SK-N-SH treated with all-trans-retinoic acid at 6 μM for 48 hours (cell line): ENCODE data around the gene FBLIM1.

ENCODE experiments used
- ATAC-seq: fragments of 200-7000 bp; cut with Tn5 transposase; 3 replicates; pipeline ENCODE4 v1.9.1; 2020; ENCODE audit warnings: mild to moderate bottlenecking, moderate library complexity
- ARNTL ChIP-seq: fragments of 450-650 bp; formaldehyde crosslinking; IDR thresholded peaks from 2 replicates; pipeline ENCODE4 v1.5.0; 2020; ENCODE audit warnings: low read depth, mild to moderate bottlenecking, moderate library complexity, borderline replicate concordance
- BACH2 ChIP-seq: fragments of 250-450 bp; sonication (Bioruptor Pico); IDR thresholded peaks from 2 replicates; pipeline ENCODE4 v1.9.0; 2021; ENCODE audit warnings: mild to moderate bottlenecking, borderline replicate concordance
- CREB5 ChIP-seq: fragments of 250-450 bp; sonication (Bioruptor Pico); IDR thresholded peaks from 2 replicates; pipeline ENCODE4 v1.5.1; 2020; ENCODE audit warnings: low read depth, mild to moderate bottlenecking, moderate library complexity
- CSDC2 ChIP-seq: fragments of 250-450 bp; sonication (Bioruptor Pico); IDR thresholded peaks from 2 replicates; pipeline ENCODE4 v1.5.0; 2020; ENCODE audit warnings: mild to moderate bottlenecking, moderate library complexity
- CSRNP3 ChIP-seq: fragments of 250-450 bp; sonication (Bioruptor Pico); IDR thresholded peaks from 2 replicates; pipeline ENCODE4 v1.5.1; 2021; ENCODE audit warnings: mild to moderate bottlenecking, moderate library complexity
- ESRRG ChIP-seq: fragments of 250-450 bp; sonication (Bioruptor Pico); IDR thresholded peaks from 2 replicates; pipeline ENCODE4 v1.6.1; 2021; ENCODE audit warnings: mild to moderate bottlenecking
- GLIS3 ChIP-seq: fragments of 250-450 bp; sonication (Bioruptor Pico); IDR thresholded peaks from 2 replicates; pipeline ENCODE4 v1.5.0; 2020; ENCODE audit warnings: mild to moderate bottlenecking, moderate library complexity
- ISL1 ChIP-seq: fragments of 250-450 bp; sonication (Bioruptor Pico); IDR thresholded peaks from 2 replicates; pipeline ENCODE4 v2.1.2; 2022; ENCODE audit warnings: mild to moderate bottlenecking, moderate library complexity
- OSR1 ChIP-seq: fragments of 250-450 bp; sonication (Bioruptor Pico); IDR thresholded peaks from 2 replicates; pipeline ENCODE4 v1.8.0; 2022; ENCODE audit warnings: moderate library complexity, mild to moderate bottlenecking, inconsistent platforms
- PATZ1 ChIP-seq: fragments of 250-450 bp; sonication (Bioruptor Pico); IDR thresholded peaks from 2 replicates; pipeline ENCODE4 v1.8.0; 2020; ENCODE audit warnings: mild to moderate bottlenecking, moderate library complexity, borderline replicate concordance
- POU6F1 ChIP-seq: fragments of 250-450 bp; sonication (Bioruptor Pico); IDR thresholded peaks from 2 replicates; pipeline ENCODE4 v1.8.0; 2021; ENCODE audit warnings: low read depth, mild to moderate bottlenecking, moderate library complexity, borderline replicate concordance
- PPARA ChIP-seq: fragments of 250-450 bp; sonication (Bioruptor Pico); IDR thresholded peaks from 2 replicates; pipeline ENCODE4 v1.5.0; 2020; ENCODE audit warnings: mild to moderate bottlenecking, borderline replicate concordance
- SNAI2 ChIP-seq: fragments of 250-450 bp; sonication (Bioruptor Pico); IDR thresholded peaks from 2 replicates; pipeline ENCODE4 v1.5.0; 2020; ENCODE audit warnings: mild to moderate bottlenecking, moderate library complexity
- TCF4 ChIP-seq: fragments of 250-450 bp; sonication (Bioruptor Pico); IDR thresholded peaks from 2 replicates; pipeline ENCODE4 v1.8.0; 2021; ENCODE audit warnings: mild to moderate bottlenecking, moderate library complexity, borderline replicate concordance
- TSHZ2 ChIP-seq: fragments of 250-450 bp; sonication (Bioruptor Pico); IDR thresholded peaks from 2 replicates; pipeline ENCODE4 v1.5.0; 2020; ENCODE audit warnings: mild to moderate bottlenecking, moderate library complexity
- ZC3H10 ChIP-seq: fragments of 250-450 bp; sonication (Bioruptor Pico); IDR thresholded peaks from 2 replicates; pipeline ENCODE4 v1.5.1; 2021; ENCODE audit warnings: mild to moderate bottlenecking, moderate library complexity
- ZFP3 ChIP-seq: fragments of 250-450 bp; sonication (Bioruptor Pico); IDR thresholded peaks from 2 replicates; pipeline ENCODE4 v1.5.0; 2020; ENCODE audit warnings: mild to moderate bottlenecking, moderate library complexity
- ZFP30 ChIP-seq: fragments of 450-650 bp; formaldehyde crosslinking; IDR thresholded peaks from 2 replicates; pipeline ENCODE4 v1.5.0; 2022; ENCODE audit warnings: mild to moderate bottlenecking, moderate library complexity
- ZNF565 ChIP-seq: fragments of 450-650 bp; formaldehyde crosslinking; conservative IDR thresholded peaks from 2 replicates; pipeline ENCODE4 v1.5.0; 2020; ENCODE audit warnings: low read depth, mild to moderate bottlenecking, moderate library complexity
- ZNF70 ChIP-seq: fragments of 450-650 bp; formaldehyde crosslinking; IDR thresholded peaks from 2 replicates; pipeline ENCODE4 v1.5.0; 2020; ENCODE audit warnings: mild to moderate bottlenecking, moderate library complexity
- ZNF8 ChIP-seq: fragments of 450-650 bp; formaldehyde crosslinking; IDR thresholded peaks from 2 replicates; pipeline ENCODE4 v1.5.0; 2020; ENCODE audit warnings: mild to moderate bottlenecking, moderate library complexity

The FBLIM1 gene

GRCh38 chr1:15808955-15809354 is 50.4 kb downstream of the FBLIM1 start:
- TF ChIP-seq ARNTL (CRISPR knock-in tag): no peak
- no peak for TF ChIP-seq ZFP3 (CRISPR knock-in tag)
- TF ChIP-seq CSRNP3 (CRISPR knock-in tag): no peak
- TF ChIP-seq CREB5 (CRISPR knock-in tag): no peak
- TF ChIP-seq OSR1: no peak
- ATAC-seq: no peak

- ATAC-seq: no peak
- TF ChIP-seq ARNTL (CRISPR knock-in tag): no peak
Measured at GRCh38 chr1:15810073-15810472, 51.5 kb downstream of the FBLIM1 start.

GRCh38 chr1:15816674-15817073 is 58.1 kb downstream of the FBLIM1 start:
- no peak for ATAC-seq
- no peak for TF ChIP-seq ZFP3 (CRISPR knock-in tag)
- no peak for TF ChIP-seq ISL1 (CRISPR knock-in tag)
- TF ChIP-seq PPARA: no peak
- TF ChIP-seq PATZ1: no peak
- no peak for TF ChIP-seq BACH2 (CRISPR knock-in tag)
- no peak for TF ChIP-seq OSR1
- no peak for TF ChIP-seq ZNF565 (CRISPR knock-in tag)
- TF ChIP-seq TSHZ2 (CRISPR knock-in tag): no peak
- TF ChIP-seq ZFP30: no peak
- TF ChIP-seq GLIS3 (CRISPR knock-in tag): no peak
- no peak for TF ChIP-seq ESRRG (CRISPR knock-in tag)

- TF ChIP-seq ESRRG (CRISPR knock-in tag) (no peak), TCF4 (CRISPR knock-in tag) (no peak), ZC3H10 (CRISPR knock-in tag) (no peak), ARNTL (CRISPR knock-in tag) (no peak), CSRNP3 (CRISPR knock-in tag) (no peak), ISL1 (CRISPR knock-in tag) (no peak), ZNF70 (no peak), SNAI2 (CRISPR knock-in tag) (no peak), ZFP30 (no peak), POU6F1 (CRISPR knock-in tag) (no peak), OSR1 (no peak), BACH2 (CRISPR knock-in tag) (no peak), CSDC2 (CRISPR knock-in tag) (no peak), PPARA (no peak), CREB5 (CRISPR knock-in tag) (no peak), ZNF8 (no peak)
- ATAC-seq: 0 out of 3 replicates have a peak, but pooled peaks have one; percentile 32
Measured at GRCh38 chr1:15820478-15820877, 61.9 kb downstream of the FBLIM1 start.
